Middle frontal gyrus (tissue), 1 donor: ENCODE results near the gene DLGAP3.
"Not testable (repeated sequence)": the region's sequence is repeated elsewhere in the genome, so short reads cannot be mapped to it uniquely, and the experiment has no call there.

Experiments
- DNase-seq: peaks from one replicate; pipeline ENCODE4 v3.0.0-alpha.2; 2015; ENCODE audit warnings: low spot score; ENCODE audit errors: extremely low spot score

DLGAP3 gene

DNA sequence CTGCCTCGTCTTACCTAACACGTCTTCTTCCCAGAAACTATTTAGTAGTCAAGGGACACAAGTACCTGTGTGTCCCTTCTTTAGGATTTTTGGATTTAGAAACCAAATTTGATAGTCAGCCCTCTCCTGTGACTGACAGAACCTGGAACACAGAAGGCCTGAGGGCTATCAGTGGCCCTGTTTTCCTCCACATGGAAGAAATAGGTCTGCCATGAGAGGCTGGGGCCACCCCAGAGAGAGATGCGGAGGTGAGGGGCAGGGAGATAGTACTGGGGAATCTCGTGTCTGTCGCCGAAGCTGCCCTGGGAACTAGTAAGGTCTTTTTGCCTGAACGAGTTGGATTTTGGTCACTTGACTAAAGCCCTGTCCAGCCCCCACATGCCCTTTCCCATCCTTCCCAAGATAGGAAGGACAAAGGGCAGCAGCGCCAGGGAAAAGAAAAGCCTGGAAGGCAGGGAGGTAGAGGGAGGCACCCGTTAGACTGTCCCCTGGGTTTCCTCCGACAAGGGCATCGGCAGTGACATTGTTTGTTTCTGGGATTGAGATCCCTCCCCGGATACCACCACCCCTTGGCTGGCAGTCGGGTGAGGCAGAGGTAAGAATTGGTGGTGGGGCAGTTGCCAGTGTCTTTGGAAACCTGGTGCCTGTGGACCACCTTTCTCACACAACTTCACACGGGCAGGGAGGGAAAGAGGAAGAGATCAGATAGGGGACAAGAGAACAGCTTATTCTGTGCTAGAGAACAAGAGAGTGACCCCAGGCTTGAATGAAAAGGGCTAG is 89.7 kb downstream of the DLGAP3 start:
- no peak for DNase-seq

DNA sequence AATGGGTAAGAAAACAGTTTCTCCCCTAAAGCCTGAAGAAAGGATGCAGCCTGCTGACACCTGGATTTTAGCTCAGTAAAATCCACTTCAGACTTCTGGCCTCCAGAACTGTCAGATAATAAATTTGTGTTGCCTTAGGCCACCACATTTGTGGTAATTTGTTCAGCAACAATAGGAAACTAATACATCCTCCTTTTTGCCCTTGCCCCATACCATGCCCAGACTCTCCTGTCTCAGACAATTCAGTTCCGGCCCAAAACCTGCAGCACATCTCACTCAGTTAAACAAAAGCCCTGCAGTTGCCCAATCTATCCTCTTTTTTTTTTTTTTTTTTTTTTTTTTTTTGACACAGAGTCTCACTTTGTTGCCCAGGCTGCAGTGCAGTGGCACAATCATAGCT is 95.7 kb downstream of the DLGAP3 start:
- DNase-seq, result no peak

DNA sequence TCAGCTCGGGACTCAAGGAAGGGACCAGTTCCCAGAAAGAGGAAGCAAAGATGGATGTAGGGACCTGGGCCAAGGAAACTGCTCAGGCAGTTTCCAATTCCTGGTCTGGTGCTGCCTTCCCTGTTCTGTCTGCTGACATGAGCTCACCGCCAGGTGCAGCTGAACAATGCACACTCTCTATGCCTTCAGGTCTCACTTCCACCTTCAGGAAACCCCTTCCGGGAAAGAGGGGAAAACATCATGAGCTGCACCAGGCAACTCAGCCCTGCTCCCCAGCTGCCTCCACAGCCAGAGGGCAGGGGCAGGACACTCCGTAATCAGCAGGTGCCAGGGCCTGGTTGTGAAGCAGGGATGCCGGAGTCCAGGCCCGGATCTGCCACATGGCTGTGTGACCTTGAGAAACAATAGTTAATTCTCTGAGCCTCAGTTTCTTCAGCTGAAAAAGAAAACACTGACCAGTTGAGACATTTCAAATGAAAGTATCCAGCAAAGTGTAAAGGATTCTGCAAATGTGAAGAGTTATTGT is 97.7 kb downstream of the DLGAP3 start:
- no peak for DNase-seq

DNA sequence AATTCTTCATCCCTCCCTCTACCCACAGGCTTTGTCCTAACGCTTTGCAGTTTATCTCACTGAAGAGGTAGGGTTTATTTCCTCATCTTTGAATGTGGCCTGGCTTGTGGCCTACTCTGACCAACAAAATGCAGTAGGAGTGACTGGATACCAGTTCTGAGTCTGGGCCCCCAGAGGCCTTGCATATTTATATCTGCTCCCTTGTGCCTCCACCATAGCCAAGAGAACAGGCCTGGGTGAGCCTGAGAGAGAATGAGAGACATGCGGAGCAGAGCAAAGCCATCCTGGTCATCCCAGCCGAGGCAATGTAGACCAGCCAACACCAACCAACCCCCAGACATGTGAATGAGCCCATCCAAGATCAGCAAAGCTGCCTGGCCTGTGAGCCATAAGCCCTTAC is 100.2 kb downstream of the DLGAP3 start:
- no peak for DNase-seq

DNA sequence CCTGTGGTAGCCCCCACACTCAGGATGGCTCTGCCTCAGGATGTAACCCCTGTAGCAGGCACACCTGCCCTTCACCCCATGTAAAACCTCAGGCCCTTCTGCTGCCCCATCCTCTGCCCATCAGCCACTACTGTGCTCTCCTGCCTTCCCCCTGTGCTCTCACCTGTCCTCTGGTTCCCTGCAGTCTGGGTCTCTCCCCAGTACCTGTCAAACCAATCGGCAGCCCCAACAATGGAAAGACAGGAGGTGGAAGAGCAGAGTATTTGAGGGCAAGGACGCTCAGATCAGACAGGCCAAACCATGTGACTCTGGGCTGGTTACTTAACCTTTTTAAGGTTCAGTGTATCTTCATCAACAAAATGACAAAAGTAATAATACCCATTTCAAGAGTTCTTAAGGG is 100.8 kb downstream of the DLGAP3 start:
- DNase-seq, result no peak

DNA sequence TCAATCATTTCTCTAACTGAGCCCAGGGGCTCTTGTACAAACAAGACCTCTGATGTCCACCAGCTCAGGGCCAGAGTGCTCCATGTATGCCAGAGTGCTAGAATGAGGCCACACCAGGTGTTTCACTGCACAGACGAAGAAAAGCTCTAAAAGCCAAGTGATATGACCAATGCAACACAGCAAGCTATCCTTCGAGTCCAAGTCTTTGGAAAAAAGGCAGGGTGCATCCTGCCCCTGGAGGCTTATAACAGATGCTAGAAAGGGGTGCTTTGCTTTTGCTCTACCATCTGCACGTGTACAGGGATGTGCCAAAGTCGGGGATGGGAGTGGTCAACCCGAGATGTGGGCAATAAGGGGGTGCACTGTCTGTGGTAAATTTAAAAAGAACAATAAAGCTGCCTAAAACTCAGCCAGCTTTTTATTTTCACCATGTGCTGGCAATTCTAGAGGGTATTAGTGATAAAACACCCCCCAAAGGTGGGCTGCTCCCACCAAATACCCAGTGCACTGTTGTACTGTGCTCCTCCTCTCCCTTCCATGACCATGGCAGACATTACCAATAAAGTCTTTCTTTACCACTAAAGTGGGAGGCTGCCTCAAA is 102.0 kb downstream of the DLGAP3 start:
- no peak for DNase-seq

DNA sequence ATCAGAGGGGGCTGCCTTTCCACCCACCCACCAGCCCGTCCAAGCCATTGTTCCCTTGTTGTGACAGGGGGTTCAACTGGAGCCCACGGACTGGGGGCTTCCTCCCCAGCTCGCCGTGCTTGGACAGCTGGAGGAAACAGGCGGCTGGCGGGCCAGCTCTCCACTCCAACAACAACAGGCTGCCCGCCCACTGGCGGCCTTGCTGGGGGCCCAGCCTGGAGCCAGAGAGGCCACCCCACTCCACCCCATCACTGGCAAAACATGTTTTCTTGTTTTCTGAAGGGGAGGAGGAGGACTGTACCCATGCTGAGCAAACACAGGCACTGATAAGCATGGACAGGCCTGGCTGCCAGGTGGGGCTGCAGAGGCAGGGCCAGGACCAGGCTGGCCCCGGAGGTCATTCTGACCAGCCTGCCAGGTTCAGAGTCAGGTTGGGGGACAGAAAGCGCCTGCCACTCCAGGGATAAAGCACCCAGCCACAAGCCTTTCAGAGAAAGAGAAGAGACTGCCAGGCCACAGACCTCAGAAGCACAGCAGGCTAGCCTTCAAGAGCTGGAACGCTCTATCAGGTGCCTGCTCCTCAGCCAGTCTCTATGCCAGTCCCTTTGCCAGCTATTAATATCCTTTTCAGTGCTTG is 103.9 kb downstream of the DLGAP3 start:
- no peak for DNase-seq

DNA sequence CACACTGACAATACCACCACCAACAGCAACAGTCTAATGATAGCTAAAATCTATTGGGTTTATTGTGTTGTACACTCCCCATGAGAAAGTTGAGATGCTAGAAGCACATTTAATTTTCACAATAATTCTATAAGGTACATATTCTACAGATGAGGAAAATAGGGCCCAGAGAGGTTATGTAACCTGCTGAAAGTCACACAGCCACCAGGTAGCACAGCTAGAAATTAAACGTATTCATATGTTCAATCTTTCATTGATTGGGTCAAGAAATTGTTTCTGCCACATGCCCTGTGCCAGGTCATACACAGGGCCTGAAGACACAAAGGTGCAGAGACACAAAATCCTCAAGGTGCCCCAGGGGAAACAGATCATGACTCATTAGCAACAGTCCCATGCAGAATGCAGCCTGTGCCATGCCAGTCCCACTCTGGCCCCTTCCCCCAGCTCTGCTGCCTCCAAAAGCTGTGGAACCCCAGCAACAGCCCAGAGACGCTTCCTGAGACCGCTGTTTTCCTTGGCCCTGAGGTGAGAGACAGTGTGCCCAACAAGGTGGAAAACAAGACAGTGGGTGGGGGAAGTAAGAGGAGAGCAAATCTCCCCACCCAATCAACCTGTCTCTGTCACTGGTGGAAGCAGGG is 104.5 kb downstream of the DLGAP3 start:
- DNase-seq, result no peak

DNA sequence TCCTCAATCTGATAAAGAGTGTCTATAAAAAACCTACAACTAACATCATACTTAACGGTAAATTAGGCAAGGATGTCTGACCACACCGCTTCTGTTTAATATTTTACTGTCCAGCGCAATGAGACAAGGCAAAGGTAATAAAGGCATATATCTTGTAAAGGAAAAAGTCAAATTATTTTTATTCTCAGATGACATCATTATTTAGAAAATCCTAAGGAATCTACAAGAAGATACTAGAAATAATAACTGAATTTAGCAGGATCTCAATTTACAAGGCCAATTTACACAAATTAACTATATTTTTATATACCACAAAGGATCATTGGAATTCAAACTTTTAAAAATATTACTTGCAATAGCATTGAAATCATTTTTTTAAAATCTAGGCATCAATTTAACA is 107.2 kb downstream of the DLGAP3 start:
- no peak for DNase-seq

DNA sequence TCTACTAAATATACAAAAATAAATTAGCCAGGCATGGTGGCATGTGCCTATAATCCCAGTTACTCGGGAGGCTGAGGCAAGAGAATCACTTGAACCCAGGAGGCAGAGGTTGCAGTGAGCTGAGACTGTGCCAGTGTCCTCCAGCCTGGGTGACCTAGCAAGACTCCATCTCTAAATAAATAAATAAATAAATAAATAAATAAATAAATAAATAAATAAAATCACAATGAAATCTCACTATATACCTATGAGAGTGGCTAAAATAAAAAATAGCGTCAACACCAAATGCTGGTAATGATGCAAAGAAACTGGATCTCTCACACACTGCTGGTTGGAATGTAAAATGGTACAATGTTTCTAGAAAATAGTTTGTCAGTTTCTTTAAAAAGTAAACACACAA is 110.6 kb downstream of the DLGAP3 start:
- not testable (repeated sequence) for DNase-seq

DNA sequence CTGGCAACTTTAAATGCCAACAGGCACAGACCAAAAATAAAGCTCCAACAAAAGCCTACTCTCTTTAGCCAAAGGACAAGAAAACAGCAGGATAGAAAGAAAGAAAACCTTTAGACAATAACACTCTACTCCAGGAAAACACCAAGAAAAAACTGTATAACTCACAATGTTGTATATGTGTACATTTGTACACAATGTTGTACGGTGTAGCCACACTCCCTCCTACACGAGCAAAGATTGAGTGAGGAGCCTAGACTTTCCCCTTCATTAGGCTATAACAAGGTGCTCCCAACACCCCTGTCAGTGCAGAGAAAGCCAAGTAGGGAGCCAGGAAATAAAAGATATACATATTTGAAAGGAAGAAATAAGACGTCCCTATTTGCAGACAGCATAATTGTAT is 112.7 kb downstream of the DLGAP3 start:
- DNase-seq, result no peak

DNA sequence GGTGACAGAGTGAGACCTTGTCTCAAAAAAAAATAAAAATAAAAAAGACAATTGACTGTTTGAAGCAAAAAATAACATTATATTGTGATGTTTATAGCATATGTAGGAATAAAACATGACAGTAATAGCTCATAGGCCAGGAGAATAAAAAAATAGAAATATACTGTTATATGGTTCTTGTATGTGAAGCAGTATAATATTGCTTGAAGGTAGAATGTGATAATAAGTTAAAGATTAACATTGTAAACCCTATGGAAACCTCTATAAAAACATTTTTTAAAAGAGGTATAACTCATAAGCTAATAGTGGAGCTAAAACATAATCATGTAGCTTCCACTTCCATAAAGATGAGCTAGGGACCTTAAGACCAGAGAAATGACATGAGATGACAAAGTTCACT is 113.1 kb downstream of the DLGAP3 start:
- DNase-seq, result no peak
